ENCODE data around the gene FRRS1.

- TF ChIP-seq, protein P1, sequence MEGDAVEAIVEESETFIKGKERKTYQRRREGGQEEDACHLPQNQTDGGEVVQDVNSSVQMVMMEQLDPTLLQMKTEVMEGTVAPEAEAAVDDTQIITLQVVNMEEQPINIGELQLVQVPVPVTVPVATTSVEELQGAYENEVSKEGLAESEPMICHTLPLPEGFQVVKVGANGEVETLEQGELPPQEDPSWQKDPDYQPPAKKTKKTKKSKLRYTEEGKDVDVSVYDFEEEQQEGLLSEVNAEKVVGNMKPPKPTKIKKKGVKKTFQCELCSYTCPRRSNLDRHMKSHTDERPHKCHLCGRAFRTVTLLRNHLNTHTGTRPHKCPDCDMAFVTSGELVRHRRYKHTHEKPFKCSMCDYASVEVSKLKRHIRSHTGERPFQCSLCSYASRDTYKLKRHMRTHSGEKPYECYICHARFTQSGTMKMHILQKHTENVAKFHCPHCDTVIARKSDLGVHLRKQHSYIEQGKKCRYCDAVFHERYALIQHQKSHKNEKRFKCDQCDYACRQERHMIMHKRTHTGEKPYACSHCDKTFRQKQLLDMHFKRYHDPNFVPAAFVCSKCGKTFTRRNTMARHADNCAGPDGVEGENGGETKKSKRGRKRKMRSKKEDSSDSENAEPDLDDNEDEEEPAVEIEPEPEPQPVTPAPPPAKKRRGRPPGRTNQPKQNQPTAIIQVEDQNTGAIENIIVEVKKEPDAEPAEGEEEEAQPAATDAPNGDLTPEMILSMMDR (conservative IDR thresholded peaks at IDR 0.05 in 1 of 2, IDR thresholded peaks at IDR 0.05 in 1 of 2; ENCODE audit: low read depth in 1 of 2, low read length in 2 of 2), result no peak
- TF ChIP-seq EZH2 (IDR thresholded peaks at IDR 0.05; ENCODE audit: low read length, missing control alignments), result no peak
Observed at GRCh38 chr1:99700020-99700419, 66.4 kb downstream of the FRRS1 start.

All from fibroblast of lung (primary cell).